ENCODE measurements around the gene VSIG8. TPM values are rescaled to one million over a fixed set of nuclear protein-coding genes. Genes with fewer than 3 reads are reported as not detected.

Gene VSIG8
- total RNA-seq, 1 donor from 2014 or later, result not detected

DNA sequence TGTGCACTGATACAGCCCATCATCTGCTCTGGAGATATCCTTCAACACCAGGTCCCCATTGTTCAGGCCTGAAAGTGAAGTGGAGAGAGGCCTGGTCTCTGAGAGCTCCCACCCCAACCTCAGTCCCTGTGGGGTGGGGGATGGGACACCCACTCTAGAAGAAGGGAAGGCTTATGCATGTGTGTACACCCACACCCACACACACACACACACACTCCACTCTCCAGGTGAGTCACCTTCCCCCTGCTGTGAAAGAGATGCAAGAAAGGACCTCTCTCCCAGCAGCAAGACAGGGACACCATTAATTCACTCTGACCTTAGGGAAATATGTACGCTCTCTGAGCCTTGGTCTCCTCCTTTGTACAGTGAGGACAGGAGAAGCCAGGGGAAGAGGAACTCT lies 5.9 kb downstream of the VSIG8 start:
- no peak for DNase-seq (ENCODE audit: low read depth)

GRCh38 chr1:159855709-159856108 lies 6.7 kb downstream of the VSIG8 start:
- no peak for DNase-seq (ENCODE audit: low read depth)

DNA sequence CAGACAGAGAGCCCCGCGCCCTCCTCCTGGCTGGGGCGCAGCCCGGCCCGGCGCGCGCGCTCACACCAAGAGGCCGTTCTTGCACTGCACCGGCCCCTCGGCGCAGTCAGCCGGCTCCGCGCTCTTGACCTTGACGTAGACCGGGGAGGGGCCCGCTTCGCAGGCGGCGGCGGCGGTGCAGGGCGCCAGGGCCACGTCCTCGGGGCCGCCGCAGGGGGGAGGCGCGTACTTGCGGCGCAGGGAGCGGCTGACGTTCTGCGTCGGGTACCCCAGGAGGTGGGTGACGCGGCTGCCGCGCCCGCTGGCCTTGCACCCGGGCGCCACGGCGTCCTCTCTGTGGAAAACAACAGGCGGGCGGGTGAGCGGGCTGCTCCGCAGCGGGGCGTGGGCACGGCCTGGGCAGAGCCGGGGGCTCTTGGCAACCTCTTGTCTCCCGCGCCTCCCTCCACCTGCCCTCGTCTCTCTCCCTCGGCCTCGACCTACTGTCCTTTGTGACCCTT lies 7.7 kb downstream of the VSIG8 start:
- no peak for DNase-seq (ENCODE audit: low read depth)

GRCh38 chr1:159854116-159854692 lies 8.3 kb downstream of the VSIG8 start:
- peak; percentile 54 for DNase-seq (ENCODE audit: low read depth)

GRCh38 chr1:159853417-159854115 lies 8.9 kb downstream of the VSIG8 start:
- DNase-seq (ENCODE audit: low read depth), result no peak

DNA sequence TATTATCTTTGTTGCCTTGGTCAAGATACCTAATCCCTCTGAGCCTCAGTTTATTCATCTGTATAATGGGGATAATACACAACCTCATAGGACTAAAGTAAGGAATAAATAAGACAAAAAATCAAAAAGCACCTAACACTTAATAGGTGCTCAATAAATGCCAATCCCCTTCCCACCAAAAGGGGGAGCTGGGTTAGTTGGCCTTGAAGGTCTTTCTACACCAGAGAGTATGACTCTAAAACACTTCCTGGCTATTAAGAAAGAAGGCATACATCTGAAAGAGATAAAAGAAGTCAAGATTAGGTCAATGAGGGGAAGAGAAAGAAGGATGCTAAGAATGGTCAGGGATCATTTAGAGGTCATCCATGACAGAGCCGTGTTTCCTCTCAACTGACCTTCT lies 11.1 kb downstream of the VSIG8 start:
- DNase-seq (ENCODE audit: low read depth), result no peak

- DNase-seq (ENCODE audit: low read depth), result no peak
These were observed 12.7 kb downstream of the VSIG8 start for GRCh38 chr1:159849626-159850366.

- no peak for DNase-seq (ENCODE audit: low read depth)
These were observed 14.1 kb downstream of the VSIG8 start for GRCh38 chr1:159848326-159848725.

DNA sequence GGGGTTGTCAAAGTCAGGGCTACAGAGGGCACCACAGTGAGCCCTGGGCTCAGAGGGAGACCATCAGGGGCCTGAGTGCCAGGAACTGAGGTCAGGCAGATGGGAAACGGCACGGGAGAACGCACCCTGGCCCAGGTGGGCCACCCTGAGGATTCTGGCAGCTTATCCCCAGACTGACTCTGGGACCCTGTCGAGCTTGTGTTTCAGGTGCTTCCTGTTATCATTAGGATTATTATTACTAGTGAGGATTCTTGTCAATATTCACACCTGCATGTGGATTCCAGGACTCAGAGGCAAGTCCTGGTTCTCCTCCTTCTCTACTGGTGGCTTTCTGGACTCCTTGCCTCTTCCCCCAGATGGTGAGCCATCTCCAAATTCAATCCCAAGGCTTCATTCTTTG lies 15.2 kb downstream of the VSIG8 start:
- no peak for DNase-seq (ENCODE audit: low read depth)

- peak; percentile 89 for DNase-seq (ENCODE audit: low read depth)
These were observed 16.5 kb downstream of the VSIG8 start for GRCh38 chr1:159845751-159846629.

DNA sequence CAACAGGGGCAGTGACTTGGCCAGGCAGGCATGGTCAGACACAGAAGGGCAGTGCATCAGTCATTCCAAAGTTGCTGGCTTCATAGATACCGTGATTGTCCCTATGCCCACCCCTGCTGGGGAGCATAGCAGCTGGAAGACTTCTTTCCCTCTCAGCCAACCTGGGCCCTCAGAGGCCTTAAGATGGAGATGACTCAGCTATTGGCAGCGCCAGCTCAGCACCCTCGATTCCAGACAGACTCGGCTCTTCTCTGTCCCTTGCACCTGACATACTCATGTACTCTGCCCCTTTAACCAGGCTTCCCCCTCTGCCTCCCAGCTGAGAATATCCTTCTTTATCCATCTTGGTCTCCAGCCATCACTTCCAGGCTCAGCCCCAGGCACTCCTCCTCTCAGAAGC lies 19.0 kb downstream of the VSIG8 start:
- no peak for DNase-seq (ENCODE audit: low read depth)

DNA sequence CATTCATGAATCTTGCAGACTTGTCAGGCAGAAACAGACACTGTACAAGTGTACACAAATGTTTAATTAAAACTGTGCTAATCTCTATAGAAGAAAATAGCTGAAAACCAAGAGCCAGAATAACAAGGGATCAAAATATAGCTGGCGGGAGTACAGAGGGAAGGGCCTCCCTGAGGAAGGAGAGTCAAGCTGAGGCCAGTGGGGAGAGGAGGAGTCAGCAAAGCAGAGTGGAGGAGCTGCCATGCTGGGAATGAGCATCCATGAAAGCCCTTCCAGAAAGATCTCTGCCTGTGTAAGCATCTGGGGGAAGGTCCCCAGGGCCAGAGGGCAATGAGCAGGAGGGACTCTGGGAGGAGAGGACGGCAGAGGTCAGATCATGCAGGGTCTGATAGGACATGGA lies 20.7 kb downstream of the VSIG8 start:
- DNase-seq (ENCODE audit: low read depth), result no peak

DNA sequence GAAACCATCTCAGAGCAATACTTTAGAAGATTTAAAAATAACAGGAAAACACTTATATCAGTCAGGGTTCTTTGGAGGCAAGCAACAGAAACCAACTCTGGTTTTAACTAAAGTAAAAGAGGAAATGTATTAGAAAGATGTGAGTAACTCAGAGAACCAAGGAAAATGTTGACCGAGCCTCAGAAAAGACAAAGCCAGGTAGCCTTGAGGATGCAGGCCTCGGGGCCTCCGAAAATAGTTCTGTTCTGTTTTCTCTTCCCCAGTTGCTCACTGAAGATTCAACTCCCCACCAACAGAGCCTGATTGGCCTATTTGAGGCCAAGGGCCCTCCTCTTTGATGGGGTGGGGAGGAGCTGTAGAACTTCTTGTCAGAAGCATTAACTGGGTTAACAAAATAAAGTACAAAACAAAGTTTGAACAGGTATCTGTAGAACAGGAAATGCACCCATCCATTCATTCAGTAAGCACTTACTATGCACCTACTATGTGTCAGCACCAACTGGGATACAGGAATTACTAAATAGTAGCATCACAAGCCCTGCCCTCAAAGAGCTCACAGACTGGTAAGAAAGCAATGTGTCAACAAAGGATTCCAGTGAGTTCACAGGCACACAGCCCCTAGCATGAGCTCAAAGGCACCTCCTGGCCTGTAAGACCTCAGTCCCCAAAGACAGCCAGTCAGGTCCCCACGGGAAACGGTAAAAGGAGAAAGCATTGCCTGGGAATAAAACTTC lies 23.2 kb downstream of the VSIG8 start:
- no peak for DNase-seq (ENCODE audit: low read depth)

- DNase-seq (ENCODE audit: low read depth), result peak; percentile 55
These were observed 23.7 kb downstream of the VSIG8 start for GRCh38 chr1:159838715-159839114.

GRCh38 chr1:159835862-159836525 lies 26.5 kb downstream of the VSIG8 start:
- no peak for DNase-seq (ENCODE audit: low read depth)

- no peak for DNase-seq (ENCODE audit: low read depth)
These were observed 27.1 kb downstream of the VSIG8 start for GRCh38 chr1:159835356-159835755.

- DNase-seq (ENCODE audit: low read depth), result no peak
These were observed 30.1 kb downstream of the VSIG8 start for GRCh38 chr1:159832309-159832708.

DNA sequence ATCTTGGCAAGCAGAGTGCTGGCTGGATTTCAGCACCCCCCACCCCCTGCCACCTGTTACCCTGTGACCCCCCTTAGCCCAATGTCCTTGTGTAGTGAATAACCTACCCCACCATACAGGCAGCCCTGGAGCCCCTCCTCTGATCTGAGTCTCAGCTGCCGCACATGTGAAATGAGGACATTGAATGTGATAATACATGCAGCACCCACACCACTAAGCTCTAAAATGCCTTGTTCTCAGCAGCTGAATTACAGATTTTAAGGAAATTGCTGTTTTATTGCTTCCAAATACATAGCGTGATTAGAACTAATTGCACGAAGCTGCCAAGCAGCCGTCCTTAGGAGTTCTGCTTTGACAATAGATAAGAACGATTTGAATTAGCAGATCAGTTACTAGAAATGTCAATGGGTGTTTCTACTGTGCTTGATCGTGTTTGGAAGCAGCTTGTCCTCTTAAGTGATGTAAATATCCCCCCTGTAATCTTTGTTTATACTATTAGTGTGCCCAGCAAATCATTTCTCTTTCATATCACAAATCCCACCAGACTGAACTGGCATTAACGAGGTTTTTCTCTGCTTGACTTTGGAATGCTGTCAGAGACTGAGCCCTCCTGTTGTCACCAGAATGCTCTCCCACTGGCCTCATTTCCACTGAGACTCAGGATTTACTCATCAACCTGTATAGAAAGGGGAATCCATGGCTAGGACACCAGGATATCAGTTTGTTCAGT lies 30.9 kb downstream of the VSIG8 start:
- no peak for DNase-seq (ENCODE audit: low read depth)

DNA sequence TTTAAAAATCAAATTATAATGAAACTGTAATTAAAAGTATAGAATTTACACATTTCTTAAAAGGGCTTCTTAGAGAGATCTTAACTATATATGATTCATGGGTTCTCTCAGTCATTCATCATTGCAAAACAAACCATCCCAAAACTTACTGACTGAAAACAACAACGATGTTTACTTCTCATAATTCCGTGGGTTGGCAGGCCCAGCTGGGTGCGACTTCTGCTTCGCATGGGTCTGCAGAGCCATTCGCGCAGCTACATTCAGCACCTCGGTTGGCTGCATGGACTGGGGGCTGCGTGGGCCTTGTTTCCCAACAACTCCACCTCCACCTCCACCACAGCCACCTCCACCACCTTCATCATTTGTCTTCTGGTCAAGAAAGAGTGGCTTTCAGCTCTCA lies 31.7 kb downstream of the VSIG8 start:
- no peak for DNase-seq (ENCODE audit: low read depth)
